DND-41 (cell line): ENCODE measurements around the gene VARS1.

Source experiments
- ATAC-seq: fragments of 200-7000 bp; cut with Tn5 transposase; 3 replicates; pipeline ENCODE4 v1.9.1; 2021; ENCODE audit warnings: low read depth; ENCODE audit not compliant: insufficient read depth
- DNase-seq: peaks from one replicate; pipeline ENCODE4 v3.0.0-alpha.2; 2020
- H2AFZ ChIP-seq: 2 replicates; pipeline ENCODE4 v1.6.0; 2012; ENCODE audit warnings: low read depth, low read length
- H3K27ac ChIP-seq: 2 replicates; pipeline ENCODE4 v1.5.1; 2012; ENCODE audit warnings: low read length, inconsistent platforms
- H3K27me3 ChIP-seq: fragments of 200-600 bp; sonication (generic); 2 replicates; pipeline ENCODE4 v1.6.0; 2012; ENCODE audit warnings: low read length, mild to moderate bottlenecking, inconsistent platforms; ENCODE audit not compliant: insufficient read depth, poor library complexity
- H3K36me3 ChIP-seq: 2 replicates; pipeline ENCODE4 v1.5.1; 2012; ENCODE audit warnings: low read length, inconsistent platforms; ENCODE audit not compliant: insufficient read depth
- H3K4me1 ChIP-seq: 2 replicates; pipeline ENCODE4 v1.5.1; 2012; ENCODE audit warnings: mild to moderate bottlenecking, low read length; ENCODE audit not compliant: insufficient read depth
- H3K4me2 ChIP-seq: 2 replicates; pipeline ENCODE4 v1.6.0; 2012; ENCODE audit warnings: mild to moderate bottlenecking, moderate library complexity, low read length, inconsistent platforms; ENCODE audit not compliant: insufficient read depth
- H3K4me3 ChIP-seq, 2 experiments: fragments of 200-600 bp in 1 of 2; shearing (Covaris generic) in 1 of 2; 2 replicates each; pipeline ENCODE4 v1.5.1; 2012 to 2016; ENCODE audit warnings: inconsistent platforms in 2 of 2, low read length in 2 of 2, mild to moderate bottlenecking in 2 of 2, low read depth in 1 of 2, moderate library complexity in 1 of 2
- H3K79me2 ChIP-seq: 2 replicates; pipeline ENCODE4 v1.6.0; 2012; ENCODE audit warnings: low read length, inconsistent platforms; ENCODE audit not compliant: insufficient read depth
- H3K9ac ChIP-seq: 2 replicates; pipeline ENCODE4 v1.6.0; 2012; ENCODE audit warnings: low read depth, mild to moderate bottlenecking, inconsistent platforms, low read length, moderate library complexity
- H3K9me3 ChIP-seq: 2 replicates; pipeline ENCODE4 v1.5.1; 2012; ENCODE audit warnings: low read length, moderate library complexity, mild to moderate bottlenecking, inconsistent platforms; ENCODE audit not compliant: insufficient read depth, severe bottlenecking
- H4K20me1 ChIP-seq: 2 replicates; pipeline ENCODE4 v1.6.0; 2012; ENCODE audit warnings: low read length; ENCODE audit not compliant: insufficient read depth
- EZH2 ChIP-seq: IDR thresholded peaks from 3 replicates; pipeline ENCODE4 v1.6.1; 2012; ENCODE audit warnings: borderline replicate concordance, low read depth, mild to moderate bottlenecking, moderate library complexity, low read length, inconsistent platforms; ENCODE audit not compliant: severe bottlenecking
- TF ChIP-seq, protein P1 (sequence below): IDR thresholded peaks from 2 replicates; pipeline ENCODE4 v1.5.1; 2012; ENCODE audit warnings: borderline replicate concordance, low read length, moderate library complexity, mild to moderate bottlenecking; ENCODE audit not compliant: poor library complexity, severe bottlenecking; ENCODE audit errors: extremely low read depth

VARS1 gene

DNA sequence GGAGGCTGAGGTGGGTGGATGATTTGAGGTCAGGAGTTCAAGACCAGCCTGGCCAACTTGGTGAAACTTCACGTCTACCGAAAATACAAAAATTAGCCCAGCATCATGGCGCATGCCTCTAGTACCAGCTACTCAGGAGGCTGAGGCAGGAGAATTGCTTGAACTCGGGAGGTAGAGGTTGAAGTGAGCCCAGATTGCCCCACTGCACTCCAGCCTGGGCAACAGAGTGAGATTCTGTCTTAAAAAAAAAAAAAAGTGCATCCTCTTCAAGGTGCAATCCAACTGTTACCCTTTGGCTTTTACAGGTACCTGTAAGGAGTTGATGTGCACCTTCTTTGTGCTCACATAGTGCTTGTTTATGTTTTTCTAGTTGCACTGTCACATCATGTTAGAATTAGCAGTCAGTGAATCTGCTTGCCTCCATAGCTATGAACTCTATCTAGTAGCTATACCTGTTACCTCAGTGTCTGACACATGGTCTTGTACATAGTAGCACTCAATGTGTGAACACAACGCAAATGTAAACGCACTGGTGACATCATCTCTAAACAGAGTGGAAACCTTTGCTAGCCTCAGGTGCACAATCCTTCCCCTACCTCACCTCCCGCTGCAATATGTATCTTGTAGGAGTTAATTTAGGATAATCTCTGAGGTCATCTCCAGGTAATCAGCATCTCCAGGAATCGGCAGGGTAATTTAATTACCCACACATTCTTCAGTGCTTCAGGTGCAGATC, 46.1 kb downstream of the VARS1 start:
- H3K27me3 ChIP-seq: no peaks in the 10 kb centered on the region
- no peak for ATAC-seq
- H3K36me3 ChIP-seq: peaks cover 44% of the 10 kb centered on the region
- H3K4me3 ChIP-seq: no peak overlapping the region
- no peak overlapping the region for H3K9ac ChIP-seq
- no peaks in the 10 kb centered on the region for H3K79me2 ChIP-seq
- H3K4me2 ChIP-seq: no peak overlapping the region
- DNase-seq: no peak
- peaks cover 6% of the 10 kb centered on the region; the same call in 1 of the 2 replicates for H4K20me1 ChIP-seq
- H2AFZ ChIP-seq: no peak overlapping the region
- no peaks in the 10 kb centered on the region for H3K9me3 ChIP-seq
- TF ChIP-seq, protein P1, sequence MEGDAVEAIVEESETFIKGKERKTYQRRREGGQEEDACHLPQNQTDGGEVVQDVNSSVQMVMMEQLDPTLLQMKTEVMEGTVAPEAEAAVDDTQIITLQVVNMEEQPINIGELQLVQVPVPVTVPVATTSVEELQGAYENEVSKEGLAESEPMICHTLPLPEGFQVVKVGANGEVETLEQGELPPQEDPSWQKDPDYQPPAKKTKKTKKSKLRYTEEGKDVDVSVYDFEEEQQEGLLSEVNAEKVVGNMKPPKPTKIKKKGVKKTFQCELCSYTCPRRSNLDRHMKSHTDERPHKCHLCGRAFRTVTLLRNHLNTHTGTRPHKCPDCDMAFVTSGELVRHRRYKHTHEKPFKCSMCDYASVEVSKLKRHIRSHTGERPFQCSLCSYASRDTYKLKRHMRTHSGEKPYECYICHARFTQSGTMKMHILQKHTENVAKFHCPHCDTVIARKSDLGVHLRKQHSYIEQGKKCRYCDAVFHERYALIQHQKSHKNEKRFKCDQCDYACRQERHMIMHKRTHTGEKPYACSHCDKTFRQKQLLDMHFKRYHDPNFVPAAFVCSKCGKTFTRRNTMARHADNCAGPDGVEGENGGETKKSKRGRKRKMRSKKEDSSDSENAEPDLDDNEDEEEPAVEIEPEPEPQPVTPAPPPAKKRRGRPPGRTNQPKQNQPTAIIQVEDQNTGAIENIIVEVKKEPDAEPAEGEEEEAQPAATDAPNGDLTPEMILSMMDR: no peak
- TF ChIP-seq EZH2: no peak
- no peaks in the 10 kb centered on the region for H3K4me1 ChIP-seq
- no peak overlapping the region for H3K27ac ChIP-seq
